Upper lobe of left lung (tissue), 6 donors: Measurements from ENCODE around the gene ULK1. TPM values are rescaled to one million over a fixed set of nuclear protein-coding genes. Genes with fewer than 3 reads are reported as not detected.

Experiments
- ATAC-seq, 2 donors: fragments of 200-7000 bp; cut with Tn5 transposase; one replicate each; pipeline ENCODE4 v1.9.1; 2022; ENCODE audit warnings: mild to moderate bottlenecking in 2 of 2, moderate library complexity in 2 of 2; ENCODE audit not compliant: low FRiP score in 2 of 2
- DNase-seq, 2 donors: peaks; one replicate each; pipeline ENCODE4 v3.0.0-alpha.2; 2019 to 2020
- H3K27ac ChIP-seq, 4 donors: fragments of 200-600 bp; sonication (generic); one replicate each; pipeline ENCODE4 v1.5.1; 2016 to 2019
- H3K27me3 ChIP-seq, 4 donors: fragments of 200-600 bp; sonication (generic); one replicate each; pipeline ENCODE4 v1.5.1; 2017 to 2019
- H3K36me3 ChIP-seq, 4 donors: fragments of 200-600 bp; sonication (generic); one replicate each; pipeline ENCODE4 v1.5.1; 2016 to 2019
- H3K4me1 ChIP-seq, 4 donors: fragments of 200-600 bp; sonication (generic); one replicate each; pipeline ENCODE4 v1.5.1; 2018 to 2019
- H3K4me3 ChIP-seq, 4 donors: fragments of 200-600 bp; sonication (generic); one replicate each; pipeline ENCODE4 v1.5.1; 2017 to 2019; ENCODE audit warnings: mild to moderate bottlenecking in 2 of 4, moderate library complexity in 1 of 4
- H3K9me3 ChIP-seq, 4 donors: fragments of 200-600 bp; sonication (generic); one replicate each; pipeline ENCODE4 v1.5.1; 2018 to 2019
- CTCF ChIP-seq, 6 experiments: fragments of 450-650 bp in 4 of 6; fragments of 200-600 bp in 2 of 6; sonication (generic) in 2 of 6; IDR thresholded peaks; one replicate each; pipeline ENCODE4 v1.5.1; 2016 to 2019; ENCODE audit warnings: antibody characterized with exemption in 6 of 6
- EP300 ChIP-seq, 4 donors: sonication (generic); formaldehyde crosslinking; IDR thresholded peaks; one replicate each; pipeline ENCODE4 v1.5.1; 2017; ENCODE audit warnings: antibody characterized with exemption in 4 of 4, control low read depth in 2 of 4
- POLR2A ChIP-seq, 4 donors: fragments of 450-650 bp; IDR thresholded peaks; one replicate each; pipeline ENCODE4 v1.5.1; 2016 to 2017; ENCODE audit warnings: antibody characterized with exemption in 4 of 4, mild to moderate bottlenecking in 2 of 4
- POLR2AphosphoS5 ChIP-seq, 2 donors: sonication (generic); formaldehyde crosslinking; IDR thresholded peaks; one replicate each; pipeline ENCODE4 v1.5.1; 2017; ENCODE audit warnings: antibody characterized with exemption in 2 of 2
- WGBS, 2 donors: methylation state at CpG; one replicate each; pipeline ENCODE4 v1.1.5; 2017 to 2018; 5-methylcytosine and 5-hydroxymethylcytosine counted together
- total RNA-seq, 6 donors: library from RNA; depleted of rRNA in 4 of 6; stranded (reverse); fragments of >200 nt in 4 of 6; gene quantifications; one replicate each; pipeline versions ENCODE4 v1.1.0 to v1.2.1, GENCODE V29; 2016 to 2021
- donor health status: DM: no; HTN: no; CAD: no; lungs with moderate emphysema.
- donor health status: DM: no; HTN: yes; CAD: no; lungs with severe emphysema.

ULK1 gene
- total RNA-seq, 6 donors from 2014 or later, result 6.8 to 93.2 (median 40.7) TPM

GRCh38 chr12:131896080-131896810 is 1.8 kb downstream of the ULK1 start:
- no peaks in the 10 kb centered on the region for H3K9me3 ChIP-seq
- 2 to 9% methylated on average over 6 to 8 of the region's 39 CpGs for WGBS, 2 donors
- peak in 3 of 4 donors; percentile 89 to 99 (median 94) for TF ChIP-seq POLR2A (IDR thresholded peaks at IDR 0.05)
- TF ChIP-seq POLR2AphosphoS5 (IDR thresholded peaks at IDR 0.05), result peak; percentile 75 to 95
- no peak for TF ChIP-seq EP300 (IDR thresholded peaks at IDR 0.05)
- no peak for TF ChIP-seq CTCF (IDR thresholded peaks at IDR 0.05)

GRCh38 chr12:131896811-131897270 is 2.4 kb downstream of the ULK1 start:
- H3K4me1 ChIP-seq, result peaks cover 29 to 45% (median 32%) of the 10 kb centered on the region in 4 donors
- ATAC-seq, result peak in 1 of 2 donors; percentile 76
- TF ChIP-seq CTCF (IDR thresholded peaks at IDR 0.05) (peak in 1 of 6 experiments; percentile 4), EP300 (IDR thresholded peaks at IDR 0.05) (no peak), POLR2AphosphoS5 (IDR thresholded peaks at IDR 0.05) (no peak)
- peak in 1 of 2 donors; percentile 68 for DNase-seq
- 36 to 42% methylated on average over 9 to 14 of the region's 14 CpGs for WGBS, 2 donors
- H3K27me3 ChIP-seq, result no peaks in the 10 kb centered on the region
- peak overlapping the region in 3 of 4 donors; percentile 51 to 84 (median 79) for H3K4me3 ChIP-seq
- H3K27ac ChIP-seq, result peak overlapping the region; percentile 89 to 99 (median 96)
- H3K36me3 ChIP-seq, result peaks cover 0 to 8% (median 0%) of the 10 kb centered on the region in 4 donors
- H3K9me3 ChIP-seq, result no peaks in the 10 kb centered on the region

More at GRCh38 chr12:131896080-131896810, 1.8 kb downstream of the ULK1 start:
- H3K4me1 ChIP-seq, result peaks cover 23 to 39% (median 26%) of the 10 kb centered on the region in 4 donors
- H3K27me3 ChIP-seq, result no peaks in the 10 kb centered on the region
- peak; percentile 97 to 98 for DNase-seq
- H3K4me3 ChIP-seq, result peak overlapping the region; percentile 51 to 84 (median 69)
- H3K36me3 ChIP-seq, result peaks cover 0 to 8% (median 0%) of the 10 kb centered on the region in 4 donors
- peak overlapping the region; percentile 89 to 99 (median 96) for H3K27ac ChIP-seq
- peak; percentile 92 to 94 for ATAC-seq

GRCh38 chr12:131897276-131897675 is 2.9 kb downstream of the ULK1 start:
- Histone ChIP-seq H3K4me1 (peaks cover 33 to 50% (median 36%) of the 10 kb centered on the region in 4 donors), H3K9me3 (no peaks in the 10 kb centered on the region), H3K27ac (peak overlapping the region; percentile 89 to 99 (median 96)), H3K27me3 (no peaks in the 10 kb centered on the region), H3K4me3 (peak overlapping the region in 1 of 4 donors; percentile 84), H3K36me3 (peaks cover 0 to 8% (median 0%) of the 10 kb centered on the region in 4 donors)
- DNase-seq, result no peak
- no peak for ATAC-seq
- TF ChIP-seq POLR2AphosphoS5 (IDR thresholded peaks at IDR 0.05), result no peak
- no peak for TF ChIP-seq POLR2A (IDR thresholded peaks at IDR 0.05)
- TF ChIP-seq EP300 (IDR thresholded peaks at IDR 0.05), result no peak
- TF ChIP-seq CTCF (IDR thresholded peaks at IDR 0.05), result no peak
- 93 to 94% methylated on average over 18 of the region's 18 CpGs for WGBS, 2 donors

GRCh38 chr12:131897875-131898274 is 3.5 kb downstream of the ULK1 start:
- whole genome bisulfite sequencing, 2 donors, result 88 to 100% methylated on average over 4 to 9 of the region's 9 CpGs
- Histone ChIP-seq H3K27me3 (no peaks in the 10 kb centered on the region), H3K36me3 (peaks cover 0 to 8% (median 0%) of the 10 kb centered on the region in 4 donors), H3K27ac (peak overlapping the region in 1 of 4 donors; percentile 30), H3K4me3 (no peak overlapping the region), H3K9me3 (no peaks in the 10 kb centered on the region), H3K4me1 (peaks cover 39 to 56% (median 42%) of the 10 kb centered on the region in 4 donors)
- no peak for DNase-seq
- TF ChIP-seq CTCF (IDR thresholded peaks at IDR 0.05) (no peak), POLR2A (IDR thresholded peaks at IDR 0.05) (no peak), EP300 (IDR thresholded peaks at IDR 0.05) (no peak), POLR2AphosphoS5 (IDR thresholded peaks at IDR 0.05) (no peak)
- ATAC-seq, result no peak
